H9 (cell line): Measurements from ENCODE around the gene DHRS7C. TPM values are rescaled to one million over a fixed set of nuclear protein-coding genes. Genes with fewer than 3 reads are reported as not detected.

Experiments used
- DNase-seq: peaks from one replicate; pipeline ENCODE4 v3.0.0-alpha.2; 2017
- H2AFZ ChIP-seq: one replicate; pipeline ENCODE4 v1.6.1; 2013; ENCODE audit warnings: mild to moderate bottlenecking, low read length, control low read depth, moderate library complexity
- H2AK5ac ChIP-seq: 2 replicates; pipeline ENCODE4 v1.6.1; 2013; ENCODE audit warnings: low read length, control low read depth, mixed read lengths; ENCODE audit not compliant: insufficient read length
- H2BK120ac ChIP-seq: one replicate; pipeline ENCODE4 v1.6.1; 2013; ENCODE audit warnings: low read depth, mild to moderate bottlenecking, low read length, control low read depth, inconsistent platforms; ENCODE audit not compliant: poor library complexity, severe bottlenecking
- H2BK12ac ChIP-seq: 2 replicates; pipeline ENCODE4 v1.6.1; 2013; ENCODE audit warnings: low read length, control low read depth, mixed read lengths, low read depth; ENCODE audit not compliant: insufficient read length
- H2BK15ac ChIP-seq: 2 replicates; pipeline ENCODE4 v1.6.1; 2013; ENCODE audit warnings: low read depth, low read length, control low read depth
- H2BK20ac ChIP-seq: one replicate; pipeline ENCODE4 v1.6.1; 2013; ENCODE audit warnings: low read depth, mild to moderate bottlenecking, low read length, control low read depth, inconsistent platforms; ENCODE audit not compliant: poor library complexity, severe bottlenecking
- H2BK5ac ChIP-seq: 2 replicates; pipeline ENCODE4 v1.6.1; 2013; ENCODE audit warnings: low read length, control low read depth, mixed read lengths; ENCODE audit not compliant: insufficient read length
- H3K14ac ChIP-seq: 2 replicates; pipeline ENCODE4 v1.6.1; 2013; ENCODE audit warnings: low read length, control low read depth; ENCODE audit not compliant: insufficient read depth
- H3K18ac ChIP-seq: 2 replicates; pipeline ENCODE4 v1.6.1; 2013; ENCODE audit warnings: low read depth, mild to moderate bottlenecking, mixed read lengths, low read length, control low read depth; ENCODE audit not compliant: insufficient read length
- H3K23ac ChIP-seq: 2 replicates; pipeline ENCODE4 v1.6.1; 2013; ENCODE audit warnings: low read length, control low read depth, mixed read lengths, low read depth; ENCODE audit not compliant: insufficient read length
- H3K23me2 ChIP-seq: 2 replicates; pipeline ENCODE4 v1.6.1; 2013; ENCODE audit warnings: low read depth, mild to moderate bottlenecking, mixed read lengths, low read length, control low read depth; ENCODE audit not compliant: insufficient read length, poor library complexity, severe bottlenecking
- H3K27ac ChIP-seq: 2 replicates; pipeline ENCODE4 v1.5.1; 2013; ENCODE audit warnings: low read length, control low read depth, mixed read lengths, low read depth; ENCODE audit not compliant: insufficient read length
- H3K27me3 ChIP-seq: 2 replicates; pipeline ENCODE4 v1.6.1; 2013; ENCODE audit warnings: low read length, control low read depth, inconsistent platforms; ENCODE audit not compliant: insufficient read depth
- H3K4ac ChIP-seq: 2 replicates; pipeline ENCODE4 v1.6.1; 2013; ENCODE audit warnings: low read depth, mild to moderate bottlenecking, control low read depth, inconsistent platforms, low read length, moderate library complexity
- H3K4me1 ChIP-seq: 2 replicates; pipeline ENCODE4 v1.6.1; 2013; ENCODE audit warnings: low read length, control low read depth, inconsistent platforms; ENCODE audit not compliant: insufficient read depth
- H3K4me2 ChIP-seq: 2 replicates; pipeline ENCODE4 v1.6.1; 2013; ENCODE audit warnings: low read length, control low read depth, mixed read lengths; ENCODE audit not compliant: insufficient read length, insufficient read depth
- H3K56ac ChIP-seq: 2 replicates; pipeline ENCODE4 v1.6.1; 2013; ENCODE audit warnings: low read depth, mild to moderate bottlenecking, mixed read lengths, low read length, control low read depth; ENCODE audit not compliant: insufficient read length
- H3K79me1 ChIP-seq: 2 replicates; pipeline ENCODE4 v1.6.1; 2013; ENCODE audit warnings: low read depth, mild to moderate bottlenecking, moderate library complexity, low read length, control low read depth, inconsistent platforms; ENCODE audit not compliant: insufficient read depth, poor library complexity, severe bottlenecking
- H3K79me2 ChIP-seq: 2 replicates; pipeline ENCODE4 v1.6.1; 2013; ENCODE audit warnings: low read length, control low read depth, inconsistent platforms; ENCODE audit not compliant: insufficient read depth
- H3K9ac ChIP-seq: 2 replicates; pipeline ENCODE4 v1.6.1; 2013; ENCODE audit warnings: low read length, control low read depth, mixed read lengths; ENCODE audit not compliant: insufficient read length; ENCODE audit errors: extremely low read depth
- H3K9me3 ChIP-seq: one replicate; pipeline ENCODE4 v1.6.1; 2013; ENCODE audit warnings: low read depth, low read length, inconsistent platforms; ENCODE audit not compliant: control insufficient read depth
- H3T11ph ChIP-seq: one replicate; pipeline ENCODE4 v1.6.1; 2013; ENCODE audit warnings: mild to moderate bottlenecking, low read length, control low read depth, inconsistent platforms
- H4K20me1 ChIP-seq: one replicate; pipeline ENCODE4 v1.6.1; 2013; ENCODE audit not compliant: control insufficient read depth, insufficient read length, insufficient read depth
- H4K5ac ChIP-seq: 2 replicates; pipeline ENCODE4 v1.6.1; 2013; ENCODE audit warnings: low read depth, mild to moderate bottlenecking, mixed read lengths, low read length, control low read depth; ENCODE audit not compliant: insufficient read length
- H4K8ac ChIP-seq: replicated peaks from 2 replicates; pipeline ENCODE4 v1.6.1; 2013; ENCODE audit warnings: low read length, control low read depth, mixed read lengths, low read depth; ENCODE audit not compliant: insufficient read length
- H4K91ac ChIP-seq: 2 replicates; pipeline ENCODE4 v1.6.1; 2013; ENCODE audit warnings: low read depth, mild to moderate bottlenecking, moderate library complexity, mixed read lengths, low read length, control low read depth; ENCODE audit not compliant: insufficient read length
- H3K27ac Mint-ChIP-seq, 3 experiments: 2 replicates in 2 of 3; 3 replicates in 1 of 3; pipeline ENCODE4 v1.8.0; 2020 to 2021; ENCODE audit warnings: mixed read lengths in 3 of 3, mild to moderate bottlenecking in 1 of 3, moderate library complexity in 1 of 3
- H3K27me3 Mint-ChIP-seq: 2 replicates; pipeline ENCODE4 v1.8.0; 2021; ENCODE audit warnings: low read depth, mild to moderate bottlenecking, moderate library complexity, mixed read lengths
- H3K36me3 Mint-ChIP-seq, 3 experiments: 2 replicates in 2 of 3; 3 replicates in 1 of 3; pipeline ENCODE4 v1.8.0; 2020 to 2021; ENCODE audit warnings: low read depth in 3 of 3, mixed read lengths in 3 of 3; ENCODE audit not compliant: insufficient read depth in 1 of 3
- H3K4me1 Mint-ChIP-seq, 2 experiments: 2 replicates each; pipeline ENCODE4 v1.8.0; 2020; ENCODE audit warnings: mixed read lengths in 2 of 2
- H3K4me3 Mint-ChIP-seq, 2 experiments: 2 replicates in 1 of 2; 3 replicates in 1 of 2; pipeline ENCODE4 v1.8.0; 2020 to 2021; ENCODE audit warnings: mild to moderate bottlenecking in 2 of 2, mixed read lengths in 2 of 2, moderate library complexity in 1 of 2
- H3K9me3 Mint-ChIP-seq, 2 experiments: 2 replicates in 1 of 2; 3 replicates in 1 of 2; pipeline ENCODE4 v1.8.0; 2020; ENCODE audit warnings: mild to moderate bottlenecking in 2 of 2, mixed read lengths in 2 of 2, moderate library complexity in 1 of 2
- WGBS: extraction: QIAGEN DNeasy Blood & Tissue Kit; methylation state at CpG from one replicate; pipeline ENCODE4 v1.1.7; 2013; ENCODE audit warnings: missing lambda C conversion rate, low lambda C conversion rate, mixed read lengths; ENCODE audit not compliant: insufficient read length; ENCODE audit errors: extremely low coverage; 5-methylcytosine and 5-hydroxymethylcytosine counted together
- total RNA-seq: library from RNA; stranded (reverse); gene quantifications from 2 replicates; pipeline ENCODE4 v1.2.1, GENCODE V29; 2021
- TF ChIP-seq, protein P1 (sequence below): fragments of 200-600 bp; sonication (generic); conservative IDR thresholded peaks from 3 replicates; pipeline ENCODE4 v1.8.0; 2021; ENCODE audit warnings: antibody characterized with exemption, mild to moderate bottlenecking

DHRS7C gene
- total RNA-seq, 1 experiment from 2014 or later: not detected

DNA sequence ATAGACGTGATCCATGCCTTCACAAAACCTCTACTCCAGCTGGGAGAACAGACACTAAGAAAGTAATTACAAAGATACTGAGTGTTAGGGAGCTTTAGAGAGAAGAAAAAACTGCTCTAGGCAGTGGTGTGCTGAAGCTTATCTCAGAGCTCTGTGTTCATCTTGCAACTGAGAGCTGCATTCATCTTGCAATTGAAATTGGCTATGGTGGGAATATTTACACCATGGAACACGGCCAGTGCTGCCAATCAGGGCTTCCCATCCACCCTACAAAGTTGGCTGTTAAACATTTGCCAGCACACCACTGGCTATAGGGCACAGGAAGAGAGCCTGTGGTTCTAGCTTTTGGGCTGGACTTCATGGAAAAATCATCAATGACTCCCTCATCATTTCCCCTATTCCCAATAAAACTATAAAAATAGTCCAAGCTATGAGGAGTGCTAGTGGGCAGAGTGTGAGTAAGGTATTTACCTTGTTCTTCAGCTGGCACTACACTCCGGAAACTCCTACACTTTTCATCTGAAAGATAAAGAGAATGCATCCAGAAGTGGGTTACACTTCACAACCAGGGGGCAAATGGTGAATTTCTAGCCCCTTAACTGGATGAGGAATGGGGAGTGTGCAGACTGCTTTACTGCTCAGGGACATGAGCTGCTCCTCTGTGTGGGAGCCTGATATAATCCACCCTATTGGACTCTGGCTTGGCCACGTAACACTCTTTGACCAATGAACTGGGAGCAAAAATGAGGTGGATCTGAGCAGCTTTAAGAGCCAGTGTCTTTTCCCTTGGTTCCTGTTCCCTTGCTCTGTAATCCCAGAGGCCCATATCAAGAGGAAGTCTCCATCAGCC lies 18.9 kb upstream of the DHRS7C start:
- Histone ChIP-seq H3K14ac (no peak overlapping the region), H2BK12ac (no peak overlapping the region), H2BK120ac (no peak overlapping the region), H2BK5ac (no peak overlapping the region), H3K4ac (no peak overlapping the region), H2BK15ac (no peak overlapping the region), H4K8ac (no peak overlapping the region), H2AFZ (no peak overlapping the region), H3T11ph (no peak overlapping the region), H3K79me1 (no peaks in the 10 kb centered on the region), H3K23ac (no peak overlapping the region), H3K56ac (no peak overlapping the region), H2AK5ac (no peak overlapping the region), H3K79me2 (no peaks in the 10 kb centered on the region), H4K91ac (no peak overlapping the region), H3K23me2 (no peaks in the 10 kb centered on the region), H3K27ac (no peak overlapping the region), H2BK20ac (no peak overlapping the region), H4K5ac (no peak overlapping the region), H3K27me3 (no peaks in the 10 kb centered on the region), H4K20me1 (no peaks in the 10 kb centered on the region), H3K18ac (no peak overlapping the region), H3K4me1 (no peaks in the 10 kb centered on the region), H3K9me3 (no peaks in the 10 kb centered on the region), H3K9ac (no peak overlapping the region), H3K4me2 (no peak overlapping the region)
- WGBS: no CpG with 5 or more reads among the region's 4 CpGs
- Mint-ChIP-seq H3K4me3 (no peak overlapping the region), H3K27me3 (peaks cover 16% of the 10 kb centered on the region), H3K4me1 (no peaks in the 10 kb centered on the region), H3K9me3 (no peaks in the 10 kb centered on the region; a peak in 1 of 5 replicates), H3K27ac (no peak overlapping the region), H3K36me3 (no peaks in the 10 kb centered on the region; a peak in 1 of 7 replicates)
- no peak for DNase-seq
- TF ChIP-seq, protein P1, sequence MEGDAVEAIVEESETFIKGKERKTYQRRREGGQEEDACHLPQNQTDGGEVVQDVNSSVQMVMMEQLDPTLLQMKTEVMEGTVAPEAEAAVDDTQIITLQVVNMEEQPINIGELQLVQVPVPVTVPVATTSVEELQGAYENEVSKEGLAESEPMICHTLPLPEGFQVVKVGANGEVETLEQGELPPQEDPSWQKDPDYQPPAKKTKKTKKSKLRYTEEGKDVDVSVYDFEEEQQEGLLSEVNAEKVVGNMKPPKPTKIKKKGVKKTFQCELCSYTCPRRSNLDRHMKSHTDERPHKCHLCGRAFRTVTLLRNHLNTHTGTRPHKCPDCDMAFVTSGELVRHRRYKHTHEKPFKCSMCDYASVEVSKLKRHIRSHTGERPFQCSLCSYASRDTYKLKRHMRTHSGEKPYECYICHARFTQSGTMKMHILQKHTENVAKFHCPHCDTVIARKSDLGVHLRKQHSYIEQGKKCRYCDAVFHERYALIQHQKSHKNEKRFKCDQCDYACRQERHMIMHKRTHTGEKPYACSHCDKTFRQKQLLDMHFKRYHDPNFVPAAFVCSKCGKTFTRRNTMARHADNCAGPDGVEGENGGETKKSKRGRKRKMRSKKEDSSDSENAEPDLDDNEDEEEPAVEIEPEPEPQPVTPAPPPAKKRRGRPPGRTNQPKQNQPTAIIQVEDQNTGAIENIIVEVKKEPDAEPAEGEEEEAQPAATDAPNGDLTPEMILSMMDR: no peak
